Measurements from ENCODE around the gene KCNIP1. TPM values are rescaled to one million over a fixed set of nuclear protein-coding genes. Genes with fewer than 3 reads are reported as not detected.

KCNIP1 gene
- total and polyA plus RNA-seq, 2 of the 13 experiments (the other 11 are each of a cell fraction or from before 2014, with no cell fraction given), result not detected

DNA sequence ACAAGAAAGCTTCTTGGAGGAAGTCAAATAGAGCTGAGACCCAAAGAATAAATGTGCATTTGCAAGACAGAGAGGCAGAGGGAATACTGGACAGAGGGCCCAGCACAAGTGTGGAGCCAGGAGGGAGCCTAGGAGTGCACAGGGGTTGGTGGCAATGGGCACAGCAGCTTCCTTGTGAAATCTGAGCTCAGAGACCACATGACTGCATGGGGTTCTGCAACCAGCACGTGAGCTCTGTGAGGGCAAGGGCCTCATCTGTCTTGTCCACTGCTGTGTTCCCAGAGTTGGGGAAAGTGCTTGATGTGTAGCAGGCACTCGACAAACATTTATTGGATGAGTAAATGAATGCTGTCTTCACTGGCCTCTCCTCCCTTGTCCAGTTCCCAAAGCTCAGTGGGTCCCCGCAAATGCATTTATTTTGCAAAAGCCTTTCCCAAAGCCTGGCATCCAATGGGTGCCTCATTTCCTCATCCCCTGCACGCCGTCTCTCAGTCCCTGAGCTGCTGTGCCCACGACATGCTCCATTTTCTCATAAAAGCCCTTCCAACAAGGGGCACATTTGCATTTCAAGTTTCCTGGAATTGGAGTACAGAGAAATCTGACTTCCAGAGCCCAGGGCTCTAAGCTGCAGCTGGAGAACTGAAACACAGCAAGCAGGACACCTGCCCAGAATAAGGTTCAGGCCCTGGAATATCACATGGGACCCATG lies 58.5 kb downstream of the KCNIP1 start (continued):
- TF ChIP-seq, protein P1, sequence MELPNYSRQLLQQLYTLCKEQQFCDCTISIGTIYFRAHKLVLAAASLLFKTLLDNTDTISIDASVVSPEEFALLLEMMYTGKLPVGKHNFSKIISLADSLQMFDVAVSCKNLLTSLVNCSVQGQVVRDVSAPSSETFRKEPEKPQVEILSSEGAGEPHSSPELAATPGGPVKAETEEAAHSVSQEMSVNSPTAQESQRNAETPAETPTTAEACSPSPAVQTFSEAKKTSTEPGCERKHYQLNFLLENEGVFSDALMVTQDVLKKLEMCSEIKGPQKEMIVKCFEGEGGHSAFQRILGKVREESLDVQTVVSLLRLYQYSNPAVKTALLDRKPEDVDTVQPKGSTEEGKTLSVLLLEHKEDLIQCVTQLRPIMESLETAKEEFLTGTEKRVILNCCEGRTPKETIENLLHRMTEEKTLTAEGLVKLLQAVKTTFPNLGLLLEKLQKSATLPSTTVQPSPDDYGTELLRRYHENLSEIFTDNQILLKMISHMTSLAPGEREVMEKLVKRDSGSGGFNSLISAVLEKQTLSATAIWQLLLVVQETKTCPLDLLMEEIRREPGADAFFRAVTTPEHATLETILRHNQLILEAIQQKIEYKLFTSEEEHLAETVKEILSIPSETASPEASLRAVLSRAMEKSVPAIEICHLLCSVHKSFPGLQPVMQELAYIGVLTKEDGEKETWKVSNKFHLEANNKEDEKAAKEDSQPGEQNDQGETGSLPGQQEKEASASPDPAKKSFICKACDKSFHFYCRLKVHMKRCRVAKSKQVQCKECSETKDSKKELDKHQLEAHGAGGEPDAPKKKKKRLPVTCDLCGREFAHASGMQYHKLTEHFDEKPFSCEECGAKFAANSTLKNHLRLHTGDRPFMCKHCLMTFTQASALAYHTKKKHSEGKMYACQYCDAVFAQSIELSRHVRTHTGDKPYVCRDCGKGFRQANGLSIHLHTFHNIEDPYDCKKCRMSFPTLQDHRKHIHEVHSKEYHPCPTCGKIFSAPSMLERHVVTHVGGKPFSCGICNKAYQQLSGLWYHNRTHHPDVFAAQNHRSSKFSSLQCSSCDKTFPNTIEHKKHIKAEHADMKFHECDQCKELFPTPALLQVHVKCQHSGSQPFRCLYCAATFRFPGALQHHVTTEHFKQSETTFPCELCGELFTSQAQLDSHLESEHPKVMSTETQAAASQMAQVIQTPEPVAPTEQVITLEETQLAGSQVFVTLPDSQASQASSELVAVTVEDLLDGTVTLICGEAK (IDR thresholded peaks at IDR 0.05), result no peak
- TF ChIP-seq, protein P1 (CRISPR knock-in tag; IDR thresholded peaks at IDR 0.05), result no peak
- TF ChIP-seq MIXL1 (CRISPR knock-in tag; IDR thresholded peaks at IDR 0.05), result no peak
- no peak for TF ChIP-seq SOX13 (IDR thresholded peaks at IDR 0.05)
- TF ChIP-seq SOX13 (CRISPR knock-in tag; conservative IDR thresholded peaks at IDR 0.05 in 1 of 2, IDR thresholded peaks at IDR 0.05 in 1 of 2), result no peak
- TF ChIP-seq PAWR (CRISPR knock-in tag; IDR thresholded peaks at IDR 0.05; ENCODE audit: borderline replicate concordance), result no peak
- no peak for TF ChIP-seq GFI1 (CRISPR knock-in tag; IDR thresholded peaks at IDR 0.05; ENCODE audit: borderline replicate concordance)
- TF ChIP-seq, protein P2, sequence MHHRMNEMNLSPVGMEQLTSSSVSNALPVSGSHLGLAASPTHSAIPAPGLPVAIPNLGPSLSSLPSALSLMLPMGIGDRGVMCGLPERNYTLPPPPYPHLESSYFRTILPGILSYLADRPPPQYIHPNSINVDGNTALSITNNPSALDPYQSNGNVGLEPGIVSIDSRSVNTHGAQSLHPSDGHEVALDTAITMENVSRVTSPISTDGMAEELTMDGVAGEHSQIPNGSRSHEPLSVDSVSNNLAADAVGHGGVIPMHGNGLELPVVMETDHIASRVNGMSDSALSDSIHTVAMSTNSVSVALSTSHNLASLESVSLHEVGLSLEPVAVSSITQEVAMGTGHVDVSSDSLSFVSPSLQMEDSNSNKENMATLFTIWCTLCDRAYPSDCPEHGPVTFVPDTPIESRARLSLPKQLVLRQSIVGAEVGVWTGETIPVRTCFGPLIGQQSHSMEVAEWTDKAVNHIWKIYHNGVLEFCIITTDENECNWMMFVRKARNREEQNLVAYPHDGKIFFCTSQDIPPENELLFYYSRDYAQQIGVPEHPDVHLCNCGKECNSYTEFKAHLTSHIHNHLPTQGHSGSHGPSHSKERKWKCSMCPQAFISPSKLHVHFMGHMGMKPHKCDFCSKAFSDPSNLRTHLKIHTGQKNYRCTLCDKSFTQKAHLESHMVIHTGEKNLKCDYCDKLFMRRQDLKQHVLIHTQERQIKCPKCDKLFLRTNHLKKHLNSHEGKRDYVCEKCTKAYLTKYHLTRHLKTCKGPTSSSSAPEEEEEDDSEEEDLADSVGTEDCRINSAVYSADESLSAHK (CRISPR knock-in tag; IDR thresholded peaks at IDR 0.05; ENCODE audit: borderline replicate concordance), result no peak

All from HepG2 (cell line).